GM04503 (cell line): ENCODE data around the gene REV1.
A peak's percentile ranks its signal among the peaks of the same experiment; 100 is the strongest.
"Not testable (repeated sequence)": the region's sequence is repeated elsewhere in the genome, so short reads cannot be mapped to it uniquely, and the experiment has no call there.

Experiments
- DNase-seq: peaks from one replicate; pipeline ENCODE4 v3.0.0-alpha.2; 2012; ENCODE audit warnings: low read depth

REV1 gene

DNA sequence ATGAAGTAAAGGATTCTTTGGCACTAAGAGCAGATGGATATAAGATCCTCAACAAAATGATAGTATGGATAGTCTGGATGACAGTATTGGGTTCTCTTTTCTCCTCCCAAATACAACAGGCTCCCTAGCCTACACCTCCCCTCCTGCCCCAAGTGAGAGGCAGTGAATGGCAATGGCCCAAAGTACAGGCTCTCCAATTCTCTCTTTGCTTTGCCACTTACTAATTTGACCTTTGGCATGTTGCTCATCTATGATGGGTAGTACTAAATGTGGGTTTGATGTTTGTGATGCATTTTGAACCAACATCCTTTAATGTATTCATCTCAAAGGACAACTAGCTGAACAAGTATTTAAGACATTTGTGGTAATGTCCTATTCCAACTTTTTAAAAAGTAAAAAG, 86.7 kb downstream of the REV1 start:
- DNase-seq, result no peak

DNA sequence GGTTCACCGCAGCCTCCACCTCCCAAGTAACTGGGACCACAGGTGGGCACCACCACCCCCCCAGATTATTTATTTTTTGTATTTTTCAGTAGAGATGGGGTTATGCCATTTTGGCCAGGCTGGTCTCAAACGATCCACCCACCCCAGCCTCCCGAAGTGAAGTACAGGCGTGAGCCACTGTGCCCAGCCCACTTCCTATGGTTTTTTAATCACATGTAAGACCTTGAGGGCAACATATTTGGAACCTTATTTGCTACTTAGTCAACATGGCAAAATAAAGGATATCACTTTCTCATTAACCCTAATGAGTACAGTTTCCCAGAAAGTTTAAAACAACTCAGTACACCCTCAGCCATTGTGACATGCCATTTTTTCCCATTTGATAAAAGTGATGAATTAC, 88.0 kb downstream of the REV1 start:
- DNase-seq, result no peak

DNA sequence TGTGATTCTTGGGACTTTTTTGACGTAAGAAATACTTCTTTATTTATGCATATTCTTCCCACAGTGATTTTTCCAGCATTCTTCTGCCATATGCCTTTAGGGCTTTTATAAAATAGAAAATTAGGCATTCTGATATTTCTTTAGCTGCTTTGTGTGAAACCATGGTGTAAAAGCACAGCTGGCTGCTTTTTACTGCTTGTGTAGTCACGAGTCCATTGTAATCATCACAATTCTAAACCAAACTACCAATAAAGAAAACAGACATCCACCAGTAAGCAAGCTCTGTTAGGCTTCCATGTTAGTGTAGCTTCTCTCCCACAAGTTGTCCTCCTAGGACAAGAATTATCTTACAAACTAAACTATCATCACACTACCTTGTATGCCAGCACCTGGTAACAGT, 90.0 kb downstream of the REV1 start:
- DNase-seq, result no peak

DNA sequence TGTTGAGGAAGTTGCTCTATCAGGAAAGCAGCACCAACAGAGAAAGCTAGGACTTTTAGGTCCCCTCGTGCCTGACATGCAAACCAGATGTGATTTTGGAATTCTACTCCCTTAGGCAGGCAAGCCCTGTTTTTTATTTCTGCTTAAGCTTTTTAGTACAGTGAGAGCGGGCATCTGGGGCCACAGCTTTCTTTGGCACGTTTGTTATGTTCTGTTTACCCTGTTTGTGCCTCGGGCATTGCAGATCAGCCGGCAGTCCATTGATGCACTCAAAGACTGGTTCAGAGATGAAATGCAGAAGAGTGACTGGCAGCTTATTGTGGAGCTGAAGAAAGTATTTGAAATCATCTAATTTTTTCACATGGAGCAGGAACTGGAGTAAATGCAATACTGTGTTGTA, 90.8 kb downstream of the REV1 start:
- no peak for DNase-seq

DNA sequence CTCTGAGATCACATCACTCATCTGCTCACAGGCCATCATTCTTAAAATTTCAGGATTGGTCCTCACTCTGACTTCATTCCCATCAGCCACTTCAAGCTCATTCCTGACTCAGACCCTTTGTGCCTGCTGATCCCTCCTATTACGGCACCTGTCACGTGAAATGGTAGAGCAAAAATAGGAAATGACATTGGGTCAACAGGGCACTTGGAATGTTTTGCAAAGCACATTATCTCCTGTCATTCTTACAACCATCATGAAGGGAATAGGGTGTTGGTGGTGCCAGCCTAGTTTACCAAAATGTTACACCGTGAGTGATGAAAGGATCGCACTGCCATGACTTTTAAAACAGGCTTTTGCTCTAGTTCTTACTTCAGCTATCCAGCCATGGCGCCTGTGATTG, 91.5 kb downstream of the REV1 start:
- DNase-seq, result no peak

DNA sequence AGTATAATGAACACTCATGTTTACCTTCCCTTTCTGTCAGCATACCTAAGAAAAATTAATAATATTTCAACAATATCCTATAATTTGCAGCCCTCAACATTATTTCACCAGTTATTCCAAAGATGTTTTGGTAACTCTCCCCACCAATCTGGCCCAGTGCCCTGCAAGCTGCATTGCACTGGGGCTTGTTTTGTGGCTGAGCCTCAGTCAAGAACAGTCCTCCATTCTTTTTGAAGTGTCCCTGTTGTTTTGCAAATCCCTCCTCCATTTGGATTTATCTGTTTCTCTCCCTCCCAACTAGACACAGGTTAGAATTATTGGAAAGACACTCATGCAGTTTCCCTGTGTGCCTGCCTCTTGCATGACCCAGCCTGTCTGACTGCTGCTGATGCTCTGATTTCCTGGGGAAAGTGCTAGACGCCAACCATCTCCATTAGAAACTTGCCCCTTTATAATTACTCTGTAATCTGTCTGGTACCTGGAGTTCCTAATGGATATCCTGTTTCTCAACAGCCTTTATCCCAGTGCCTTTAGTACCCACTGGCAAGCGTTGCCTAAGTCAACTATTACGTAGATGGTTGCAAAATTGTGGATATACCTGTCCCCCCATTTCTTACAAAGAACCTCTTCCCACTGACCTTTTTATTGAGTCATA, 92.4 kb downstream of the REV1 start:
- DNase-seq, result no peak

DNA sequence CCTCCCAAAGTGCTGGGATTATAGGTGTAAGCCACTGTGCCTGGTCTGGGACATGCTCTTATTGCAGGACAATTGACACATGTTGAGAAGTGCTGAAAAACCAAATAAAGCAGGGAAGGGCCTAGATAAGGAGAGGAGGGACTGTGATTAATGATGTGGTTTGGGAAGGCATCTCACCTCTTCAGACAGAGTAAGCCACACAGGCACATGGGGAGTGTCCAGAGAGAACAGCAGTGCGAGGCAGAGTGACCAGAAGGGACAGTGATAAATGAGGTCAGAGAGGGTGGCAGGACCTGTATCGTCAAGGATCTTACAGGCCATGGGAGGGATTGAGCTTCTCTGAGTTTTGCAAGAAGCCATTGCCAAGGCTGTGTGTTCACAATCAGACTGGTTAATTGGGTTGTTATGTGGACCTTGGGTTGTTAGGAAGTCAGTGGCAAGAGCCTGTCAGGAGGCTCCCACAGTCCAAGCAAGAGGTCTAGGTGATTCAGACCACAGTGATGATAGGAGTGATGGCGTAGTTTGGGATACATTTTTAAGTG, 94.2 kb downstream of the REV1 start:
- no peak for DNase-seq

DNA sequence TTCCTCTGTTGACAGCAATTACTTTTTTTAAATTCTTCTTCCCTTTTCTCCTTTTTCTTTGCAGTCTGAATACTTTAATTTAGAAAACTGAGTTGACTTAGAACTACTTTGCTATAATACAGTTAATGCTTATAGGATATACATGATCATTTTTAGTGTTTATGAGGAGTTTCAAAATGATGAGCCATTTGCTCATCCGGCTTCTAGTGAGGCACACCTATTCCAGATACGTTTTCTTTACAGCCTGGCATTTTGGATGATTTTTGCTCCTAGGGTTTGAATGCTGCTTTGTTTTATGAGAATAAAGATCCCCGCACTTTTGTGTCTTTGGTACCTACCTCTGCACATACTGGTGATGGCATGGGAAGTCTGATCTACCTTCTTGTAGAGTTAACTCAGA, 99.9 kb downstream of the REV1 start:
- DNase-seq, result no peak

DNA sequence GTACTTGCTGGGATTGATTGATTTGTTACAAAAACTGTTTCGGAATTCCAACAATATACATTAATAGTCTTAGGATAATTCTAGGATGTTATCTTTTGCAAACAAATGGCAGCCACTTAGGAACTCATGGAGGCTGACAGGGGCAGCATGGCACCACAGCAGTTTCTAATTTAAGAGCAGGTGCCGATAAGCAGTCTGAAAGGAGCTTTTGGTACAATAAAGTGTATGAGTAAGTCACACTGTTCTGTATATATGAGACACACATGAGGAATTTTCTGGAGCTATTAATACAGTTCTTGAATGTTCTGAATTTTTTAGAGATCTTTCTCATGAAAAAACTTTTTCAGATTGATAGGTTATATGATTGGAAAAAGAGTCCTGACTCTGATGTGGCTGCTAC, 100.4 kb downstream of the REV1 start:
- DNase-seq, result peak; percentile 35

DNA sequence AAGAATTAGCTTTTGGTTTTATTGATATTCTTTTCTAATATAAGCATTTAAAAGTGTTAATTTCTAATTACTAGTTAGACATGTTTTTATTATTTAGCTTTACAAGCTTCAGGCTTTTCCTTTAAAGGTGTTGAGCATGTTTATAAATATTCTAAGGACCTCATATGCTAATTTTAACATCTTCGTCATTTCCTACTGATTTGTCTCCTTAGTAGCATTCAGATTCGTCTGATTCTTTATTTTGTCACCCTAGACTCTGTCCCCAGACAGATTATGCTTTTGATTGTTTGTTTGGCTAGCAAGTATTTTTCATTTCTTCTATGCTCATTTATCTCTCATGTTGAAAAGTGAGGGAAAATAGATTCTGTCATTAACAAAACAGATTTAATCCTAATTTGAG, 100.9 kb downstream of the REV1 start:
- DNase-seq, result no peak

DNA sequence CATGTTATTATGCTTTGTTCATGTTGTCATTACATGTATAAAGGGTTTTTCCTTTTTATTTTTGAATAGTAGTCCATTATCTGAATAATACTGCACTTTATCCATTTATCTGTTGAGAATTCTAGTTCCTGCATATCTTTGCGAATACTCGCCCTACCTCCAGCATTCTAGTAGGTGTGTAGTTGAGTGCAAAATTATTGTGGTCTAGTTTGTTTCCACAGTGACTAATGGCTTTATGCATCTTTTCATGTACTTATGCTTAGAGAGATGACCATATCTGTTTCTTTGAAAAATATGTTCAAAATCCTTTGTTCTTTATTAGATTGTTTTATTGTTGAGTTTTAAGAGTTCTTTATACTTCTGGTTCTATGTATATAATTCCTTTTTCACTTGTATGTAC, 103.8 kb downstream of the REV1 start:
- DNase-seq, result no peak

DNA sequence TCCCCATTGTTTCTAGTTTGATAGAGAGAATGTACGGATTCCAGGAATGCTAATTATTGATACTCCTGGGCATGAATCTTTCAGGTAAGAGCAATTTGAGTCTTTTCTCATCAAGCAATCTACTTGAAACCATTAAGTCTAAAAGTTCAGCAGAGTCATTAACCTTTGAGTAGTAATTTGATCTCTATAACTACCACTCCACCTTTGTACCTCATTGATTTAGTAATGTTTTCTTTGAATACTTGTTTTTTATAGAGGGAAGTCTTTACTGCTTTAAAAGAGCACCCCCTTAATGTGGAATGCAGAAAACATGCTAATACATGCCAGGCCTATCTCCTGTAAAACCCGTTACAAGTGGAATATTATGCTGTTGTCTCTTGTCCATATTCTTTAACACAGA, 107.7 kb downstream of the REV1 start:
- no peak for DNase-seq

DNA sequence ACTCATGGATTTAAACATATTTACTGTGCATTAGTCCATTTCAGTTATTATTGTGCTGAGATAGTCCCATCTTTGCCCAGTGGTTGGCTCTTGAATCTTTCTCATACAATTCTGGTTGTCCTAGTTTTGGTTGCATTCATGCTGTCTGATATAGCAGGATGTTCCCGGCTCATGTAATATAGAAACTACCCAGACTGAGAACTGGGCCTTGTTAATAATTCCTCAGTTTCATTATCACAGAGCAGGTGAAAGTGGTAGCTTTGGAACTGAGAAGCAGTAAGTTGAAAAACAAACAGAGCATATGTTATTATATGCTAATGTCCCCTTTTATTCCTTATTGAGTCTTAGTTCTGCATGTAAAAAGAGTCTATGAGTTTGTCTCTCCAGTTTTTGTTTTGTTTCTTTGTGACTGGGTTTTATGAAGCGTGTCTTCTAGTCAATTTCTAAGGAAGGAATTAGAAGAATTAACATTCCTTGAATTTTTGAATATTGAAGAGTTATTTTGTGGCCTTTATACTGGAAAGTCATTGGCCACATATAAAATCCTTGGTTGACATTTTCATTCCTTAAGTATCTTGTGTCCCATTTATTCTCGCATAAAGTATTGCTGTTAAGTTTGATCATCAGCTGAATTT, 109.3 kb downstream of the REV1 start:
- DNase-seq, result peak; percentile 31

DNA sequence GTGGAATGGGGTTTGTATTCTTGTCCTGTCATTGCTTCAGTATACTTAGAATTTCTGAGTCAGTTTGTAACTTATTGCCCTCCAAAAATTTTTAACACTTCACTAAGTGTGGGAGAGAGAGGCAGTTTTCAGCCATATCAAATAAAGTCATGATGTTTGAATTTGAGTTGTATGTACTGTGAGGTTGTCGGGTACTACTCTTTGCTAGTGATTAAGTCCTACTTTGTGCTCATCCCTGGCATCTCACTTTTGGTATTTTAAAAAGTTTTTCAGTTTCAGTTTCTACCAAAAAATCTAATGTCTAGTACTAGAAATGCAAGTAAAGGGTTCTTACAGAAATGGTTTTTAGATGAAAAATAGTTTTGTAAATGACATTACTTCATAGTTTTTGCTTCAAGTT, 111.9 kb downstream of the REV1 start:
- no peak for DNase-seq

DNA sequence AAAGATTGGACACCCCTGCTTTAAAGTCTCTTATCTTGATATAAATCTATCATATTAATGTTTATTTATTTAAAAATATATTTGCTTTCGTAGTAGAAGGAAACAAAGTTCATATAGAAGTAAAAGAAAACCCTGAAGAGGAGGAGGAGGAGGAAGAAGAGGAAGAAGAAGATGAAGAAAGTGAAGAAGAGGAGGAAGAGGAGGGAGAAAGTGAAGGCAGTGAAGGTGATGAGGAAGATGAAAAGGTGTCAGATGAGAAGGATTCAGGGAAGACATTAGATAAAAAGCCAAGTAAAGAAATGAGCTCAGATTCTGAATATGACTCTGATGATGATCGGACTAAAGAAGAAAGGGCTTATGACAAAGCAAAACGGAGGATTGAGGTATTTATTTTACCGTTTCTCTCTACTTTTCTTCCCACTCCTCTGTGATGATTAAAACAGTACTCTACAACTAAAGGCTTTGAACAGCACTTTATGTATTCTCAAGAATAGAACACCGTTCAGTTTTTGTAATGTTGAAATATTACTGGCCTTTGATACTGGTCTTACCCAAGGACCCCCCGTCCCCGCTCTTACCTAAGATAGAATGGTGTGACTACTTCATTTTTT, 113.5 kb downstream of the REV1 start:
- DNase-seq, result no peak

DNA sequence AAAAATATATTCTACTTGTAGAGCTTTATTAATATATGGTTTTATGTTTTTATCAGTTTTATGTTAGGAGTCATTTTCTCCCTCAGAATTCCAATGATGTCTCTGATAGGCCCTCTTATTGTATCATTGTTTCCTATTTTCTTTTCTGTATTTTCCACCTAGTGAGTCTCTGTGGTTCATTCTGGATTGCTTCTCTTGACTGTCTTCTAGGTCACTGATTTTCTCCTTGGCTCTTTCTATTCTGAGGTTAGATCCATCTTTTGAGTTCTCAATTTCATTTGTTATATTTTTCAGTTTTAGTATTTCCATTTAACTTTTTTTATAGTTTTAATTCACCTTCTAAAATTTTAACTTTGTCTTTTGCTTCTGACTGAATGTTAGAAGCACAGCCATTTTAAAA, 115.1 kb downstream of the REV1 start:
- no peak for DNase-seq

DNA sequence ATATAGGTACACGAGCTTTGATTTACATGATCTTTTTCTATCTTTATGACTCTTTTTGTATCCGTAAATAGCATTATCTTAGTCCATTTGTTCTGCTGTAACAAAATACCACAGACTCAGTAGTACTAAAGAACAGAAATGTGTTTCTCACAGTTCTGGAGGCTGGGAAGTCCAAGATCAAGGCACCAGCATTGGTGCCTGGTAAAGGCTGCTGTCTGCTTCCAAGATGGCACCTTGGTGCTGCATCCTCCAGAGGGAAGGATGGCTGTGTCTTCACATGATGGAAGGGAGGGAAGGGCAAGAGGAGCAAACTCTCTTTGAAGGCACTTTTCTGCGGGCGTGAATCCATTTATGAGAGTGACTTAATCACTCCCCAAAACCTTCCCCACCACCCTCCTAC, 116.7 kb downstream of the REV1 start:
- DNase-seq, result no peak

DNA sequence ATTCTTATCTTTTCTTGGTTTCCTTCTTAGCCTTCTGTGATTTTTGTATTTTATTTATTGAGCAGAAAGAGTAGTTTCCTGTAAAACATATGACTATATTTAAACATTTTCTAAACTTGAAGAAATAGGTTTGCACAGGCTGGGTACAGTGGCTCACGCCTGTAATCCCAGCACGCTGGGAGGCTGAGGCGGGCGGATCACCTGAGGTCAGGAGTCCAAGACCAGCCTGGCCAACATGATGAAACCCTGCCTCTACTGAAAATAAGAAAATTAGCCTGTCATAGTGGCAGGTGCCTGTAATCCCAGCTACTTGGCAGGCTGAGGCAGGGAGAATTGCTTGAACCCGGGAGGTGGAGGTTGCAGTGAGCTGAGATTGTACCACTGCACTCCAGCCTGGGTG, 121.0 kb downstream of the REV1 start:
- DNase-seq, result not testable (repeated sequence)

DNA sequence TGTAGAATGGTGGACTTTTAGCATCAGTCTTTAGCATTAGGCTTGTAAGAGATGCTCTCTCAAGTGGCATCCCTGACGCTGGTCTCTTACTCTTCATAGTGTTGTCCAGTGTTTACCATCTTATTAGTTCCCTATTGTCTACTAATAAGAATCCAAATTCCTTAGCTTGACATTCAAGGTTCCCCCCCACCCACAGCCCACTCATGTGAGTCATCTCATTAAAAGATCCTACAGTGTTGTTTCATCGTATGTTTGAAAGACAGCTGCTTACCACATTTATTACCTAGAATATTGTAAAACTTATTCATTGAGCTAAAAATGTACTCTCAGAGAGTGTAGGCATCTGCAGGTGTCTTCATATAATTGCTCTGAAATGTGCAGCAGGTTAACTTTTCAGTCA, 124.2 kb downstream of the REV1 start:
- DNase-seq, result no peak

DNA sequence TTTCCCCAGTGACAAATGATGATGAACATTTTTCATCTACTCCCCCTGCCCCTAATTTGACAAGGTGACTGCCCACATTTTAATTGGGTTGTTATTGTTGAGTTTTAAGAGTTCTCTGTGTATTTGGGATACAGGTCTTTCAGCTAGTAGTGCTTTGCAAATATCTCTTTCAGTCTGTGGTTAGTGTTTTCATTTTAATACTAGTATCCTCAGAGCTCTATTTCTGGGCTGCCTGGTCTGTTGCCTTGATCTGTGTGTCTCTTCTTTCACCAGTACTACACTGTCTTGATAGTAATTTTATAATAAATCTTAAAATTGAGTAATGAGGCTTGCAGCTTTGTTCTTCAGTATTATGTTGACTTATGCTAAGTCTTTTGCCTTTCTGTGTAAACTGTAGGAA, 133.0 kb downstream of the REV1 start:
- DNase-seq, result no peak

DNA sequence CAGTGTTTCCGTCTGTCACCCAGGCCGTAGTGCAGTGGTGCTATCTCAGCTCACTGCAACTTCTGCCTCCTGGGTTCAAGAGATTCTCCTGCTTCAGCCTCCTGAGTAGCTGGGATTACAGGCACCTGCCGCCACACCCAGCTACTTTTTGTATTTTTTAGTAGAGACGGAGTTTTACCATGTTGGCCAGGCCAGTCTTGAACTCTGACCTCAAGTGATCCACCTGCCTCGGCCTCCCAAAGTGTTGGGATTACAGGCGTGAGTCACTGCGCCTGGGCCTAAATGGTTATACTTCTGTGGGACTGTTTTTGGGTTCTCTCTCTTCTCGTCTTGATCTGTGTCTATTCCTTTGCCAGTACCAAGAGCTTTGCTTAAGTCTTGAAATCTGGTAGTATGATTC, 135.0 kb downstream of the REV1 start:
- DNase-seq, result not testable (repeated sequence)

DNA sequence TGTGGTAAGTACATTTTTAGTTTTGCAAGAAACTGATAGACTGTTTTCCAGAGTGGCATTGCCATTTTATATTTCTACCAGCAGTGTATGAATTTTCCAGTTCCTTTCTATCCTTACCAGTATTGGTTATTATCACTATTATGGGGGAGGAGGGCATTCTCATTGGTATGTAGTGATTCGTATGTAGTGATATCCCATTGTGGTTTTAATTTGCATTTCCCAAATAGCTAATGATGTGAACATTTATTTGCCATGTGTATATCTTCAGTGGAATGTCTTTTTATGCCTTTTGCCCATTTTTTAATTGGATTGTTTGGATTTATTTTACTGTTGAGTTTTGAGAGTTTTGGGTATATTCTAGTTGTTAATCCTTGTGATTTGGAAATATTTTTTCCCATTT, 135.7 kb downstream of the REV1 start:
- peak; percentile 54 for DNase-seq
